GM12872 (cell line): ENCODE measurements around the gene NECAB3.

ENCODE experiments used
- CTCF ChIP-seq: IDR thresholded peaks from 3 replicates; pipeline ENCODE4 v1.5.1; 2011; ENCODE audit warnings: low read depth, mild to moderate bottlenecking, low read length, moderate library complexity; ENCODE audit not compliant: insufficient read depth

The NECAB3 gene

GRCh38 chr20:33711446-33711738 lies 37.2 kb upstream of the NECAB3 start:
- TF ChIP-seq CTCF = no peak

GRCh38 chr20:33710681-33711445 lies 36.6 kb upstream of the NECAB3 start:
- no peak for TF ChIP-seq CTCF

- no peak for TF ChIP-seq CTCF
Measured at GRCh38 chr20:33709905-33710541, 35.8 kb upstream of the NECAB3 start.

GRCh38 chr20:33709398-33709797 lies 35.2 kb upstream of the NECAB3 start:
- no peak for TF ChIP-seq CTCF

GRCh38 chr20:33707668-33708067 lies 33.4 kb upstream of the NECAB3 start:
- TF ChIP-seq CTCF = no peak

- no peak for TF ChIP-seq CTCF
Measured at GRCh38 chr20:33704197-33704924, 30.1 kb upstream of the NECAB3 start.

GRCh38 chr20:33703498-33704137 lies 29.4 kb upstream of the NECAB3 start:
- no peak for TF ChIP-seq CTCF
